ENCODE measurements around the gene CLN6. TPM values are rescaled to one million over a fixed set of nuclear protein-coding genes. Genes with fewer than 3 reads are reported as not detected.
"Not testable (repeated sequence)": the region's sequence is repeated elsewhere in the genome, so short reads cannot be mapped to it uniquely, and the experiment has no call there.

CLN6 gene
- total RNA-seq, 6 experiments from 2014 or later: 10.7 to 24.3 (median 15.2) TPM

GRCh38 chr15:68239025-68239424 lies 9.5 kb upstream of the CLN6 start:
- DNase-seq (no peak), ATAC-seq (no peak)
- no peaks in the 10 kb centered on the region for H3K36me3 ChIP-seq
- no peaks in the 10 kb centered on the region for H3K27me3 ChIP-seq
- intact Hi-C loops (cut with DNase I): no loop called here
- no peaks in the 10 kb centered on the region for H3K4me1 ChIP-seq
- H3K4me3 ChIP-seq: no peak overlapping the region
- TF ChIP-seq CTCF (IDR thresholded peaks at IDR 0.05): no peak
- H3K9me3 ChIP-seq: no peaks in the 10 kb centered on the region
- H3K27ac ChIP-seq: no peak overlapping the region

- no peak for DNase-seq
- TF ChIP-seq CTCF (IDR thresholded peaks at IDR 0.05): no peak
- no peak for TF ChIP-seq POLR2A (IDR thresholded peaks at IDR 0.05)
- H3K4me1 ChIP-seq: peaks cover 0 to 16% (median 4%) of the 10 kb centered on the region in 4 donors
- H3K4me3 ChIP-seq: no peak overlapping the region
- no peaks in the 10 kb centered on the region for H3K9me3 ChIP-seq
- intact Hi-C loops (cut with DNase I): no loop called here
- no peak overlapping the region for H3K27ac ChIP-seq
- H3K36me3 ChIP-seq: no peaks in the 10 kb centered on the region
- H3K27me3 ChIP-seq: no peaks in the 10 kb centered on the region
- ATAC-seq: no peak
- WGBS (ENCODE audit: insufficient coverage, low coverage, low lambda C conversion rate, missing lambda C conversion rate): 79% methylated on average over 3 of the region's 4 CpGs
These were observed 5.5 kb upstream of the CLN6 start for GRCh38 chr15:68235022-68235421.

- 94% methylated on average over 8 of the region's 9 CpGs for WGBS (ENCODE audit: insufficient coverage, low coverage, low lambda C conversion rate, missing lambda C conversion rate)
- intact Hi-C loops (cut with DNase I); H3K9me3 ChIP-seq; DNase-seq; H3K4me3 ChIP-seq; ATAC-seq; H3K36me3 ChIP-seq; H3K27ac ChIP-seq; H3K27me3 ChIP-seq: not testable (repeated sequence)
- H3K4me1 ChIP-seq: peaks cover 0 to 17% (median 4%) of the 10 kb centered on the region in 4 donors
These were observed 5.0 kb upstream of the CLN6 start for GRCh38 chr15:68234520-68234919.

GRCh38 chr15:68234060-68234459 lies 4.5 kb upstream of the CLN6 start:
- DNase-seq (no peak), ATAC-seq (no peak)
- Histone ChIP-seq H3K4me1 (peaks cover 0 to 17% (median 4%) of the 10 kb centered on the region in 4 donors), H3K27me3 (no peaks in the 10 kb centered on the region), H3K4me3 (no peak overlapping the region), H3K36me3 (no peaks in the 10 kb centered on the region), H3K9me3 (no peaks in the 10 kb centered on the region), H3K27ac (no peak overlapping the region)
- 43% methylated on average over 3 of the region's 6 CpGs for WGBS (ENCODE audit: insufficient coverage, low coverage, low lambda C conversion rate, missing lambda C conversion rate)
- TF ChIP-seq CTCF (IDR thresholded peaks at IDR 0.05) (no peak), POLR2A (IDR thresholded peaks at IDR 0.05) (no peak)
- intact Hi-C loops (cut with DNase I): no loop called here

- no peak for TF ChIP-seq CTCF (IDR thresholded peaks at IDR 0.05)
- TF ChIP-seq POLR2A (IDR thresholded peaks at IDR 0.05): no peak
- Histone ChIP-seq H3K9me3 (no peaks in the 10 kb centered on the region), H3K4me1 (peaks cover 0 to 24% (median 8%) of the 10 kb centered on the region in 4 donors), H3K36me3 (no peaks in the 10 kb centered on the region), H3K4me3 (no peak overlapping the region), H3K27ac (peak overlapping the region in 2 of 3 donors; percentile 9 to 37), H3K27me3 (no peaks in the 10 kb centered on the region)
- 85% methylated on average over 6 of the region's 6 CpGs for WGBS (ENCODE audit: insufficient coverage, low coverage, low lambda C conversion rate, missing lambda C conversion rate)
- intact Hi-C loops (cut with DNase I): no loop called here
- DNase-seq (no peak), ATAC-seq (peak in 1 of 4 donors; percentile 8)
These were observed 3.4 kb upstream of the CLN6 start for GRCh38 chr15:68232937-68233336.

All from right lobe of liver (tissue), 6 donors.